ENCODE measurements around the gene CFAP69.

DNA sequence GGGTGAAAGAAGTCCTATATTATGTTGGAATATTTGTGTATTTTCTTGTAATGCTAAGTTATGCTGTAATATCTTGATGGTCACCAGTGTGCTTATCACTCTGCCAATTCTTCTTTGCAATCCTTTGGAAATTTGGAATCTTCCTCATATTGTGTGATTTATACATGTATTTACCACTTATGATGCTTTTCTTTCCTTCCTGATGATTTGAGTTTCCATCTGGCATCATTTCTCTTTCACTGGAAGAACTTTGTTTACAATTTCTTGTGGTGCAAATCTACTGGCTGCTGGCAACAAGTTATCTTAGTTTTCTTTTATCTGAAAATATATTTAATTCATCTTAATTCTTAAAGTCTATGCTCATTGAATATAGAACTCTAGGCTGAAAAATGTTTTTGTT is 29.2 kb downstream of the CFAP69 start:
- TF ChIP-seq, protein P1, sequence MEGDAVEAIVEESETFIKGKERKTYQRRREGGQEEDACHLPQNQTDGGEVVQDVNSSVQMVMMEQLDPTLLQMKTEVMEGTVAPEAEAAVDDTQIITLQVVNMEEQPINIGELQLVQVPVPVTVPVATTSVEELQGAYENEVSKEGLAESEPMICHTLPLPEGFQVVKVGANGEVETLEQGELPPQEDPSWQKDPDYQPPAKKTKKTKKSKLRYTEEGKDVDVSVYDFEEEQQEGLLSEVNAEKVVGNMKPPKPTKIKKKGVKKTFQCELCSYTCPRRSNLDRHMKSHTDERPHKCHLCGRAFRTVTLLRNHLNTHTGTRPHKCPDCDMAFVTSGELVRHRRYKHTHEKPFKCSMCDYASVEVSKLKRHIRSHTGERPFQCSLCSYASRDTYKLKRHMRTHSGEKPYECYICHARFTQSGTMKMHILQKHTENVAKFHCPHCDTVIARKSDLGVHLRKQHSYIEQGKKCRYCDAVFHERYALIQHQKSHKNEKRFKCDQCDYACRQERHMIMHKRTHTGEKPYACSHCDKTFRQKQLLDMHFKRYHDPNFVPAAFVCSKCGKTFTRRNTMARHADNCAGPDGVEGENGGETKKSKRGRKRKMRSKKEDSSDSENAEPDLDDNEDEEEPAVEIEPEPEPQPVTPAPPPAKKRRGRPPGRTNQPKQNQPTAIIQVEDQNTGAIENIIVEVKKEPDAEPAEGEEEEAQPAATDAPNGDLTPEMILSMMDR (IDR thresholded peaks at IDR 0.05 in 2 of 3, conservative IDR thresholded peaks at IDR 0.05 in 1 of 3; ENCODE audit: borderline replicate concordance in 1 of 3, insufficient read depth in 1 of 3, low read depth in 2 of 3, low read length in 2 of 3): no peak
- no peak for TF ChIP-seq SP1 (IDR thresholded peaks at IDR 0.05; ENCODE audit: low read depth)
- no peak for TF ChIP-seq EZH2 (IDR thresholded peaks at IDR 0.05)
- no peak for TF ChIP-seq SRF (IDR thresholded peaks at IDR 0.05; ENCODE audit: low read depth)
- TF ChIP-seq, protein P2, sequence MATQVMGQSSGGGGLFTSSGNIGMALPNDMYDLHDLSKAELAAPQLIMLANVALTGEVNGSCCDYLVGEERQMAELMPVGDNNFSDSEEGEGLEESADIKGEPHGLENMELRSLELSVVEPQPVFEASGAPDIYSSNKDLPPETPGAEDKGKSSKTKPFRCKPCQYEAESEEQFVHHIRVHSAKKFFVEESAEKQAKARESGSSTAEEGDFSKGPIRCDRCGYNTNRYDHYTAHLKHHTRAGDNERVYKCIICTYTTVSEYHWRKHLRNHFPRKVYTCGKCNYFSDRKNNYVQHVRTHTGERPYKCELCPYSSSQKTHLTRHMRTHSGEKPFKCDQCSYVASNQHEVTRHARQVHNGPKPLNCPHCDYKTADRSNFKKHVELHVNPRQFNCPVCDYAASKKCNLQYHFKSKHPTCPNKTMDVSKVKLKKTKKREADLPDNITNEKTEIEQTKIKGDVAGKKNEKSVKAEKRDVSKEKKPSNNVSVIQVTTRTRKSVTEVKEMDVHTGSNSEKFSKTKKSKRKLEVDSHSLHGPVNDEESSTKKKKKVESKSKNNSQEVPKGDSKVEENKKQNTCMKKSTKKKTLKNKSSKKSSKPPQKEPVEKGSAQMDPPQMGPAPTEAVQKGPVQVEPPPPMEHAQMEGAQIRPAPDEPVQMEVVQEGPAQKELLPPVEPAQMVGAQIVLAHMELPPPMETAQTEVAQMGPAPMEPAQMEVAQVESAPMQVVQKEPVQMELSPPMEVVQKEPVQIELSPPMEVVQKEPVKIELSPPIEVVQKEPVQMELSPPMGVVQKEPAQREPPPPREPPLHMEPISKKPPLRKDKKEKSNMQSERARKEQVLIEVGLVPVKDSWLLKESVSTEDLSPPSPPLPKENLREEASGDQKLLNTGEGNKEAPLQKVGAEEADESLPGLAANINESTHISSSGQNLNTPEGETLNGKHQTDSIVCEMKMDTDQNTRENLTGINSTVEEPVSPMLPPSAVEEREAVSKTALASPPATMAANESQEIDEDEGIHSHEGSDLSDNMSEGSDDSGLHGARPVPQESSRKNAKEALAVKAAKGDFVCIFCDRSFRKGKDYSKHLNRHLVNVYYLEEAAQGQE (IDR thresholded peaks at IDR 0.05; ENCODE audit: low read depth): no peak
- no peak for TF ChIP-seq YY1 (IDR thresholded peaks at IDR 0.05; ENCODE audit: extremely low read depth, insufficient replicate concordance, low read depth, low read length)
- TF ChIP-seq POLR2AphosphoS5 (IDR thresholded peaks at IDR 0.05; ENCODE audit: low read depth, low read length): no peak
- TF ChIP-seq, protein P3, sequence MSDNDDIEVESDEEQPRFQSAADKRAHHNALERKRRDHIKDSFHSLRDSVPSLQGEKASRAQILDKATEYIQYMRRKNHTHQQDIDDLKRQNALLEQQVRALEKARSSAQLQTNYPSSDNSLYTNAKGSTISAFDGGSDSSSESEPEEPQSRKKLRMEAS (IDR thresholded peaks at IDR 0.05): no peak
- TF ChIP-seq, protein P4, sequence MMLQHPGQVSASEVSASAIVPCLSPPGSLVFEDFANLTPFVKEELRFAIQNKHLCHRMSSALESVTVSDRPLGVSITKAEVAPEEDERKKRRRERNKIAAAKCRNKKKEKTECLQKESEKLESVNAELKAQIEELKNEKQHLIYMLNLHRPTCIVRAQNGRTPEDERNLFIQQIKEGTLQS (IDR thresholded peaks at IDR 0.05): no peak
- TF ChIP-seq ELF1 (IDR thresholded peaks at IDR 0.05; ENCODE audit: borderline replicate concordance, low read depth): no peak
- no peak for TF ChIP-seq POLR2A (IDR thresholded peaks at IDR 0.05; ENCODE audit: borderline replicate concordance, extremely low read depth, insufficient read depth, insufficient read length)
